Measurements from ENCODE around the gene ABCB9.

DNA sequence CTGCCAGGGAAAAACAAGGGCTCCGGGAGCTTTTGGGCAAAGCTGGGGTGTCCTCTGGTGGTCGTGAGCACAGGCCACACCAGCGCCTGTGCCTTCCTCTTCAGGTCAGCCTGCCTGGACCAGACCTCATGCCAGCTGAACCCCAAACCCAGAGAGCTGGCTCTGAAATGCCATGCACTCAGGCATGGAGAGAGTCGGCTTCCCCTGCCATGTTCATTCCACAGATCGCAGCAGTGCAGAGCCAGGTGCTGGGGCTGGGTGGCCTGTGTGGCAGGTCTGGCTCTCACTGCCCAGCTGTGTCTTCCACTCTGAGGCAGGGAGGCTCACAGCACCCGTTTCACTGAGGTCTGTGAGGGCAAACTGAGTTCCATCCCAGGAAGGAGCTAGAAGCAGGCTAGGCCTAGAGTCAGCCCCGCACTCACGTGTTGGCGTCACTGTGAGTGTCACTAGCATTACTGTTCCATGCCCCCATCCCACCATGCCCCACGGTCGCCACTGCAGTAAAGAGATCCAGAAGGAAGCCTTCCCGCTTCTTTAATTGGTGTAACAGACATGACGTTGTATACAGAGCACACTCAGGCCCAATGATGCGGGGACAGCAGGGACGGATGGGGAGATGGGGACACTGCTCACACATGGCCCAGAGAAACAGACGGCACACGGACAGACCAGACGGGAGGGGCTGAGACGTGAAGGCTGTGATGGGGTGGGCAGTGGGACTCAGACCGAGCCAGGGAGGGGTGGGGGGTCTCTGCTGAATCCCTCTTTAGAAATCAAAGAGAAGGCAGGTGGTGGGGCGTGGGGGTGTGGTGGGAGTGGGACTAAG is 16.9 kb upstream of the ABCB9 start:
- TF ChIP-seq, protein P1, sequence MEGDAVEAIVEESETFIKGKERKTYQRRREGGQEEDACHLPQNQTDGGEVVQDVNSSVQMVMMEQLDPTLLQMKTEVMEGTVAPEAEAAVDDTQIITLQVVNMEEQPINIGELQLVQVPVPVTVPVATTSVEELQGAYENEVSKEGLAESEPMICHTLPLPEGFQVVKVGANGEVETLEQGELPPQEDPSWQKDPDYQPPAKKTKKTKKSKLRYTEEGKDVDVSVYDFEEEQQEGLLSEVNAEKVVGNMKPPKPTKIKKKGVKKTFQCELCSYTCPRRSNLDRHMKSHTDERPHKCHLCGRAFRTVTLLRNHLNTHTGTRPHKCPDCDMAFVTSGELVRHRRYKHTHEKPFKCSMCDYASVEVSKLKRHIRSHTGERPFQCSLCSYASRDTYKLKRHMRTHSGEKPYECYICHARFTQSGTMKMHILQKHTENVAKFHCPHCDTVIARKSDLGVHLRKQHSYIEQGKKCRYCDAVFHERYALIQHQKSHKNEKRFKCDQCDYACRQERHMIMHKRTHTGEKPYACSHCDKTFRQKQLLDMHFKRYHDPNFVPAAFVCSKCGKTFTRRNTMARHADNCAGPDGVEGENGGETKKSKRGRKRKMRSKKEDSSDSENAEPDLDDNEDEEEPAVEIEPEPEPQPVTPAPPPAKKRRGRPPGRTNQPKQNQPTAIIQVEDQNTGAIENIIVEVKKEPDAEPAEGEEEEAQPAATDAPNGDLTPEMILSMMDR (IDR thresholded peaks at IDR 0.05), result no peak
- no peak for TF ChIP-seq ZFX (IDR thresholded peaks at IDR 0.05; ENCODE audit: borderline replicate concordance)
